22Rv1 (cell line): ENCODE data around the gene PIK3R4.

Experiments
- ZFX ChIP-seq: fragments of 450-650 bp; IDR thresholded peaks from 2 replicates; pipeline ENCODE4 v1.6.1; 2017; ENCODE audit warnings: antibody characterized with exemption, borderline replicate concordance
- TF ChIP-seq, protein P1 (sequence below): fragments of 450-650 bp; IDR thresholded peaks from 2 replicates; pipeline ENCODE4 v1.5.1; 2017; ENCODE audit warnings: mild to moderate bottlenecking

DNA sequence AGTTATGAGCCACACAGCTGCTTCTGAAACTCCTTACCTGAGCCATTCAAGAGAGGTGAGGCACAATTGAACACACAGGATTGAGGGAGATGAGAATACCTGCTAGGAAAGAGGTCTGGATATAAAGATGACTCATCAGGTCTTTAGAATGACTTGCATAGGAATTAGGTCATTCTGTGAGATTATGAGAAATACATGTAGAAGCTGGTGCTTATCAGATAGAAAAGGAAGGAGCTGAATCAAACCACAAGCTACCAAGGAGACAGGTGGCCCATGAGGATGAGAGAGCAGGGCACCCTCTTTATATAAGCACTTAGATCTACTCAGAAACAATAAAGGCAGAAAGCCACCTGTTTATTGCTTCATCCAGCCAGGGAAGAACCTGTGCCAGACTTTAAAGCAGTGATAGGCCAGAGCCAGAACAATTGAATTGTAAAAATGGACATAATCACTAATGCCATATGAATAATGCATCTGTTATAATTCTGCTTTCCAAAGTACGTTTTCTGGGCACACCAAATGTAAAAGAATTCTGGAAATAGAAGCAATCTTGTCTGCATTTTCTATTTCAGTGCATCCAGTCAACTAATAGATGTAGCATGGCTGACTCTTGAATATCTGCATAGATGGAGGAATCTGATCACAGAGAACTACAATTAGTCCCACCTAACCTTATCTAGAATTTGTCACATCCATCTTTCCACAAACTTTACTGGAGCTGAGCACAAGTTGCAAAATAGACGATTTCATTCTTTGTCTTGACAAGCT lies 74.9 kb downstream of the PIK3R4 start:
- TF ChIP-seq, protein P1, sequence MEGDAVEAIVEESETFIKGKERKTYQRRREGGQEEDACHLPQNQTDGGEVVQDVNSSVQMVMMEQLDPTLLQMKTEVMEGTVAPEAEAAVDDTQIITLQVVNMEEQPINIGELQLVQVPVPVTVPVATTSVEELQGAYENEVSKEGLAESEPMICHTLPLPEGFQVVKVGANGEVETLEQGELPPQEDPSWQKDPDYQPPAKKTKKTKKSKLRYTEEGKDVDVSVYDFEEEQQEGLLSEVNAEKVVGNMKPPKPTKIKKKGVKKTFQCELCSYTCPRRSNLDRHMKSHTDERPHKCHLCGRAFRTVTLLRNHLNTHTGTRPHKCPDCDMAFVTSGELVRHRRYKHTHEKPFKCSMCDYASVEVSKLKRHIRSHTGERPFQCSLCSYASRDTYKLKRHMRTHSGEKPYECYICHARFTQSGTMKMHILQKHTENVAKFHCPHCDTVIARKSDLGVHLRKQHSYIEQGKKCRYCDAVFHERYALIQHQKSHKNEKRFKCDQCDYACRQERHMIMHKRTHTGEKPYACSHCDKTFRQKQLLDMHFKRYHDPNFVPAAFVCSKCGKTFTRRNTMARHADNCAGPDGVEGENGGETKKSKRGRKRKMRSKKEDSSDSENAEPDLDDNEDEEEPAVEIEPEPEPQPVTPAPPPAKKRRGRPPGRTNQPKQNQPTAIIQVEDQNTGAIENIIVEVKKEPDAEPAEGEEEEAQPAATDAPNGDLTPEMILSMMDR, result no peak
- TF ChIP-seq ZFX, result no peak
